HG03039 (cell line): ENCODE results near the gene RARA.
A peak's percentile ranks its signal among the peaks of the same experiment; 100 is the strongest.

Experiments
- ATAC-seq: cut with Tn5 transposase; IDR thresholded peaks from one replicate; pipeline ENCODE4 v1.9.1; 2021; ENCODE audit warnings: mild to moderate bottlenecking, moderate library complexity; ENCODE audit not compliant: unreplicated experiment

The RARA gene

GRCh38 chr17:40309031-40309948, at the start of gene RARA:
RARA (plus strand) TSS chr17:40309180; CDS start chr17:40331219, 22,039 bp downstream.
- ATAC-seq = no peak

- ATAC-seq = no peak
Measured at GRCh38 chr17:40259505-40259904, 49.5 kb upstream of the RARA start.

GRCh38 chr17:40260528-40260927, 48.5 kb upstream of the RARA start:
- no peak for ATAC-seq

GRCh38 chr17:40264458-40265185, 44.4 kb upstream of the RARA start:
- no peak for ATAC-seq

- no peak for ATAC-seq
Measured at GRCh38 chr17:40265337-40265736, 43.6 kb upstream of the RARA start.

- no peak for ATAC-seq
Measured at GRCh38 chr17:40266882-40267281, 42.1 kb upstream of the RARA start.

- ATAC-seq = no peak
Measured at GRCh38 chr17:40268141-40268712, 40.8 kb upstream of the RARA start.

- no peak for ATAC-seq
Measured at GRCh38 chr17:40278414-40278813, 30.6 kb upstream of the RARA start.

- ATAC-seq = no peak
Measured at GRCh38 chr17:40279402-40279801, 29.6 kb upstream of the RARA start.

- no peak for ATAC-seq
Measured at GRCh38 chr17:40281663-40282062, 27.3 kb upstream of the RARA start.

GRCh38 chr17:40283662-40284061, 25.3 kb upstream of the RARA start:
- ATAC-seq = no peak

- no peak for ATAC-seq
Measured at GRCh38 chr17:40284085-40284713, 24.8 kb upstream of the RARA start.

GRCh38 chr17:40286473-40286872, 22.5 kb upstream of the RARA start:
- no peak for ATAC-seq

GRCh38 chr17:40287159-40287493, 21.9 kb upstream of the RARA start:
- no peak for ATAC-seq

- peak; percentile 92 for ATAC-seq
Measured at GRCh38 chr17:40287494-40288369, 21.2 kb upstream of the RARA start, which contains the start of gene CDC6. CDC6 (plus strand) TSS chr17:40287879; CDS start chr17:40289421, 1,542 bp downstream.

GRCh38 chr17:40290629-40291280, 18.2 kb upstream of the RARA start:
- ATAC-seq = no peak

GRCh38 chr17:40291281-40291664, 17.7 kb upstream of the RARA start:
- ATAC-seq = no peak

- no peak for ATAC-seq
Measured at GRCh38 chr17:40293363-40293762, 15.6 kb upstream of the RARA start.

GRCh38 chr17:40295488-40296436, 13.2 kb upstream of the RARA start:
- ATAC-seq = no peak
